Breast epithelium (tissue), 3 donors: Measurements from ENCODE around the gene NNMT.

Experiments used
- CTCF ChIP-seq, 3 donors: fragments of 450-650 bp; IDR thresholded peaks; one replicate each; pipeline ENCODE4 v1.5.1; 2016 to 2017; ENCODE audit warnings: antibody characterized with exemption in 3 of 3, mild to moderate bottlenecking in 3 of 3, moderate library complexity in 3 of 3
- POLR2A ChIP-seq: fragments of 450-650 bp; IDR thresholded peaks from one replicate; pipeline ENCODE4 v1.6.1; 2016; ENCODE audit warnings: antibody characterized with exemption, mild to moderate bottlenecking, moderate library complexity

- TF ChIP-seq CTCF (IDR thresholded peaks at IDR 0.05) = no peak
- no peak for TF ChIP-seq POLR2A
Measured at GRCh38 chr11:114291381-114291780, 4.8 kb upstream of the NNMT start.
